ENCODE results near the gene PDZRN3.

- TF ChIP-seq EZH2 (IDR thresholded peaks at IDR 0.05; ENCODE audit: insufficient read depth, poor library complexity, severe bottlenecking) (no peak), EZH2phosphoT487 (IDR thresholded peaks at IDR 0.05; ENCODE audit: insufficient read depth, low read depth) (no peak)
Observed at GRCh38 chr3:73521734-73522336, 102.9 kb downstream of the PDZRN3 start.
